ENCODE measurements around the gene EEF1E1. TPM values are rescaled to one million over a fixed set of nuclear protein-coding genes. Genes with fewer than 3 reads are reported as not detected.

The EEF1E1 gene
- total RNA-seq, 2 donors from 2014 or later: 23.1 TPM

DNA sequence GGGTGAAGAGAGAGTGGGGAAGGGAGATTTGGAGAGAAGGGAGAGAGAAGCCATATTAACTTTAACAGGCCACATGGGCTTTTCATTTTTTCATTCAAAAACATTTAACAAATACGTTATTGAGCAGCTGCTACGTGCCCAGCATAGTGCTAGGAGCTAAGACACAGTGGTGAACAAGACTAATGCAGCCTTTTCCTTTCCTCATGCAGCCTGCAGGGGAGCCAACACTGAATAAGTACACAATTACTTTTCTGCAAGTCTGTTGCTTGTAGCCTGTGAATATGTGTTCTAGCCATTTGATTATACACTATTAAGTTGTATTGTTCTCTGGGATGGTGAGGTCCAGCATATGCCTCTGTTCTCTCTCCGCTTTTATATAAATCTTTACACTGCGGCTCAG is 36.2 kb downstream of the EEF1E1 start:
- Histone ChIP-seq H3K4me3 (no peak overlapping the region), H3K9me3 (no peaks in the 10 kb centered on the region), H3K27ac (no peak overlapping the region), H3K36me3 (no peaks in the 10 kb centered on the region), H3K4me1 (replicated peaks) (no peaks in the 10 kb centered on the region), H3K27me3 (replicated peaks; ENCODE audit: insufficient read depth) (no peaks in the 10 kb centered on the region)
- intact Hi-C loops (cut with DNase I): no loop called here
- TF ChIP-seq POLR2AphosphoS5 (IDR thresholded peaks at IDR 0.05) (no peak), POLR2A (IDR thresholded peaks at IDR 0.05) (no peak)
- TF ChIP-seq, protein P1, sequence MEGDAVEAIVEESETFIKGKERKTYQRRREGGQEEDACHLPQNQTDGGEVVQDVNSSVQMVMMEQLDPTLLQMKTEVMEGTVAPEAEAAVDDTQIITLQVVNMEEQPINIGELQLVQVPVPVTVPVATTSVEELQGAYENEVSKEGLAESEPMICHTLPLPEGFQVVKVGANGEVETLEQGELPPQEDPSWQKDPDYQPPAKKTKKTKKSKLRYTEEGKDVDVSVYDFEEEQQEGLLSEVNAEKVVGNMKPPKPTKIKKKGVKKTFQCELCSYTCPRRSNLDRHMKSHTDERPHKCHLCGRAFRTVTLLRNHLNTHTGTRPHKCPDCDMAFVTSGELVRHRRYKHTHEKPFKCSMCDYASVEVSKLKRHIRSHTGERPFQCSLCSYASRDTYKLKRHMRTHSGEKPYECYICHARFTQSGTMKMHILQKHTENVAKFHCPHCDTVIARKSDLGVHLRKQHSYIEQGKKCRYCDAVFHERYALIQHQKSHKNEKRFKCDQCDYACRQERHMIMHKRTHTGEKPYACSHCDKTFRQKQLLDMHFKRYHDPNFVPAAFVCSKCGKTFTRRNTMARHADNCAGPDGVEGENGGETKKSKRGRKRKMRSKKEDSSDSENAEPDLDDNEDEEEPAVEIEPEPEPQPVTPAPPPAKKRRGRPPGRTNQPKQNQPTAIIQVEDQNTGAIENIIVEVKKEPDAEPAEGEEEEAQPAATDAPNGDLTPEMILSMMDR (IDR thresholded peaks at IDR 0.05): no peak
- DNase-seq (ENCODE audit: low spot score): no peak
- 93% methylated on average over 4 of the region's 4 CpGs for WGBS

DNA sequence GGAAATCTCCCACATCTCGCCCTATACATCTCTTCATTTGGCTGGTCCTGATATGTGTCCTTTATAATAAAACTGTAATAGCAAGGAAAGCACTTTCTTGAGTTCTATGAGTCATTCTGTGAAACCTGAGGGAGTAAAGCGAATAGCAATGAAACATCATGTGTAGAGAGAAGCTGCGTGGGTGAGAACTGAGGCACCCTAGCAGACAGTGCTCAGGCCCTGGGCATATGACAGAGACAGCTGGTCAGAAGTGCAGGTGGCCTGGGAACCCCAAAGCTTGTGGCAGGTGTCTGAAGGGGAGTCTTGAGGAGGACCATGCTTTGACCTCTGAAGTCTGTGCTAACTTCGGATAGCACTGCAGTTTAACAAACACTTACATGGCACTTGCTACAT is 36.8 kb downstream of the EEF1E1 start:
- DNase-seq (ENCODE audit: low spot score): no peak
- 95% methylated on average over 4 of the region's 4 CpGs for WGBS
- H3K4me3 ChIP-seq: no peak overlapping the region
- intact Hi-C loops (cut with DNase I): loop anchor here (2.0 kb wide), 1 partner anchor 37 kb away; the partner anchor contains the start of gene EEF1E1
- TF ChIP-seq POLR2AphosphoS5 (IDR thresholded peaks at IDR 0.05) (no peak), POLR2A (IDR thresholded peaks at IDR 0.05) (no peak)
- TF ChIP-seq, protein P1 (IDR thresholded peaks at IDR 0.05): no peak
- H3K9me3 ChIP-seq: no peaks in the 10 kb centered on the region
- H3K4me1 ChIP-seq (replicated peaks): no peaks in the 10 kb centered on the region
- H3K27ac ChIP-seq: no peak overlapping the region
- no peaks in the 10 kb centered on the region for H3K36me3 ChIP-seq
- no peaks in the 10 kb centered on the region for H3K27me3 ChIP-seq (replicated peaks; ENCODE audit: insufficient read depth)

DNA sequence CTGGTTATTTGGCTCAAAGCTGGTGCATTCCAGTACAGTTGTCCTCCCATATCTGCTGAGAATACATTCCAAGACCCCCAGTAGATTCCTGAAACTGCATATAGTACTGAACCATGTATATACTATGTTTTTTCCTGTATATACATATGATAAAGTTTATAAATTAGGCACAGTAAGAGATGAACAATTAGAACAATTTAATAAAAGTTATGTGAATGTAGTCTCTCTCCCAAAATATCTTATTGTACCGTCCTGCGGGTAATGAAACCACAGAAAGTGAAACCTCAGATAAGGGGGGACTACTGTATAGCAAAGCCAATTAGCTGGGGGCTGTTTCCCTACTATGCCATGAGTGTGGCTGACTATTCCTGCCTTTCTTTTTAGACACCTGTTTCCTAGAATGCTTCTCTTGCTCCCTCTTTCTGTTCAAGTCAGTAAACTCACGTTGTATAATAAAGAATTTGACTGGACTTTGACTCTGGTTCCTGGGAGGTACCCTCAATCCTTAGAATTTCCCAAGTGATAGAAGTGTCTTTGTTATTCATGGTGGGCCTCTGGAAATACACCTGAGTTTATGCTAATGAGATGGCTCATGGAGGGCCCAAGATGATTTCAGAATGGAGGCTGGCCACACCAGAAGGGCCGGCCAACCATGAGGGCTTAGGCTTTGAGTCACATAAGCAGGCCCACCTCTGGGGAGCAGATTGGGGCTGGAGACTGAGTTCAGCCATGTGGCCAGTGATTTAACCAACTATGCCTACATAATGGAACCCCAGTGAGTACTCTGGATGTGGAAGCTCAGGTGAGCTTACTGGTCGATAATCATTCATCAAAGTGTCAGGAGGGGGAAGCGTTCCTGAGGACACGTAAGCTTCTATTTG is 37.5 kb downstream of the EEF1E1 start:
- Histone ChIP-seq H3K27me3 (replicated peaks; ENCODE audit: insufficient read depth) (no peaks in the 10 kb centered on the region), H3K27ac (peak overlapping the region; percentile 83), H3K4me3 (peak overlapping the region; percentile 59 to 81), H3K4me1 (replicated peaks) (no peaks in the 10 kb centered on the region), H3K9me3 (no peaks in the 10 kb centered on the region), H3K36me3 (no peaks in the 10 kb centered on the region)
- WGBS: 82% methylated on average over 7 of the region's 7 CpGs
- intact Hi-C loops (cut with DNase I): loop anchor here (2.0 kb wide), 1 partner anchor 38 kb away; the partner anchor contains the start of gene EEF1E1
- no peak for TF ChIP-seq POLR2A (IDR thresholded peaks at IDR 0.05)
- TF ChIP-seq, protein P1 (IDR thresholded peaks at IDR 0.05): no peak
- no peak for DNase-seq (ENCODE audit: low spot score)

DNA sequence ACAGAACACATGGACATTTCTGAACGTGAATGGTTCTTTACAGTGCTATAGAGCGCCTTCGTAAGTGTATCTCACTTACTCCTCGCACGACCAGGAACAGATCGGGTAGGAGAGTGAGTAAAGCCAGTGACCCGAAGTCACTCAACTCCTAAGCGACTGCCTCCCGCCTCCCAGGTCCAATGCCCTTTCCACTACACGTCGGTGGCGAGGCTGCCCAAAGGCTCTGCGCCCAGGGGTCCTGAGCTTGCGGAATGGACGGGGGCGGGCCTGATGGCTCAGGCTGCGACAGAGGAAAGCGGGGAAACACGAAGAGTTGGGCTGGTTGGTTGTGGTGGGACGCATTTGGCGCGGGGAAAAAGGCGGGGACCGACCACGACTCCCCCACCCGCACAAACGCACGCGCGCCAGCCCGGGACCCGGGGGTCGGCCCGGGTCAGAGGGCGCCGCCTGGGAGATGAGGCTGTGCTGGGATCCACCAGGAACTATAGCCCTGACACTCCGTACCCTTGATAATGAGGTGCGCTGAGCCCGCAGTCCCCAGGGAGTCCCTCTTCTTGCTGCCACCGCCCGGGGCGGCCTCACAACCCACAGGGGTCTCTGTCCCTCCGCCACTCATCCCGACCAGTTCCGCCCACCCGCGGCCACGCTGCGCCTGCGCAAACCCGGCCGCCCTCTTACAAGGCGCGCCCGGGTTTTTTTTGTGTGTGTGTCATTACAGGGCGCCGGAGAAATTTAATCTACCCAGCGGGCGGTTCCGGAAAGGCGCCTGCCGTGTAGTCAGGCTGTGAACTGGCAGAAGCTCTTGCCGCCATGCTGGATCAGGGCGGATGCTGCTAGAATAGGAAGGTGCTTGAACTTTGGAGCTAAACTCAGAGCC is 38.3 kb downstream of the EEF1E1 start, which contains the start of gene BLOC1S5:
Gene BLOC1S5, minus strand, starts transcription at position 629 of the 877 bp plus-strand sequence. Its CDS starts 13 bp downstream, at position 616.
- intact Hi-C loops (cut with DNase I): loop anchor here (2.0 kb wide), 1 partner anchor 39 kb away; the partner anchor contains the start of gene EEF1E1
- no peaks in the 10 kb centered on the region for H3K36me3 ChIP-seq
- no peaks in the 10 kb centered on the region for H3K9me3 ChIP-seq
- under 1% methylated on average over 33 of the region's 64 CpGs for whole genome bisulfite sequencing
- TF ChIP-seq, protein P1 (IDR thresholded peaks at IDR 0.05): peak in 2 of 4 experiments; percentile 44
- TF ChIP-seq POLR2A (IDR thresholded peaks at IDR 0.05): peak; percentile 64
- TF ChIP-seq POLR2AphosphoS5 (IDR thresholded peaks at IDR 0.05): peak; percentile 97
- H3K4me1 ChIP-seq (replicated peaks): no peaks in the 10 kb centered on the region
- peak within 1 kb of the TSS; percentile 83 for H3K27ac ChIP-seq
- peak within 1 kb of the TSS; percentile 59 to 81 for H3K4me3 ChIP-seq
- DNase-seq (ENCODE audit: low spot score): peak; percentile 96
- H3K27me3 ChIP-seq (replicated peaks; ENCODE audit: insufficient read depth): no peaks in the 10 kb centered on the region
